HG03060 (cell line): ENCODE measurements around the gene FAM193B.

Source experiments
- ATAC-seq: cut with Tn5 transposase; IDR thresholded peaks from one replicate; pipeline ENCODE4 v1.9.1; 2021; ENCODE audit warnings: low read depth, moderate number of reproducible peaks; ENCODE audit not compliant: unreplicated experiment

Gene FAM193B

DNA sequence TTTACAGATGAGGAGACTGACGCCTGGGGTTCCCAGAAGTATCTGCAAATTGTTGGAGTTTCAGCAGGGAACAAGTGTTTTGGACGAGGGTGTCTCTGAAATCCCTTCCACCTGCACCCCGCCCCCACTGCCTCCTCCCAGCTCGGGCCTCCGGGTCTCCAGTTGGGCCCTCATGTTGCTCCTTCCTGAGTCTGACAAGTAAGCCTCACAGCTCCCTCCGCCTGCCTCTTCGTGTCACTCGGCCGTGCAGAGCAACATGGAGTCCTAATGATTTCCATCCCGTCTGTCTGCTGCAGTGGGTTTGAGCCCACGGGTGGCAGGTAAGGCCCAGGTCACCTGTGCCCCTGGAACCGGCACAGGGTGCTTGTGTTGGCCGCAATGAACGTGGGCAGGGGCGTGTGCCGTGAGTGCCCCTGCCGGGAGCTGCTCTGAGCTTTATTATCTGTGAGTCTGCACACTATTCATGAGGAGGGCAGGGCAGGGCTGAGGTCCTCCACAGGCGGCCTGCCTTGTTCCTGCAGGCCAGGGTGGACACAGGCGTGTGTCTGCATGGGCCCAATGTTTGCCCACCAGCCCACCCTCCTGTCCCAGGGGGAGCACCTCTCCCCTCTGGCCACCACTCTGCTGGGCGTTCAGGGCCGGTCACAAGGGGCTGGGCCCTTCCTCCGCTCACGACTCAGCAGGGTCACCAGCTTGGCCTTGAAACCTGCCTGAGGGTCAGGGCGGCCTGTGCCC is 50.8 kb downstream of the FAM193B start:
- no peak for ATAC-seq

GRCh38 chr5:177502886-177503285 is 51.5 kb downstream of the FAM193B start:
- ATAC-seq, result no peak

GRCh38 chr5:177501874-177502678 is 52.3 kb downstream of the FAM193B start:
- ATAC-seq, result no peak

DNA sequence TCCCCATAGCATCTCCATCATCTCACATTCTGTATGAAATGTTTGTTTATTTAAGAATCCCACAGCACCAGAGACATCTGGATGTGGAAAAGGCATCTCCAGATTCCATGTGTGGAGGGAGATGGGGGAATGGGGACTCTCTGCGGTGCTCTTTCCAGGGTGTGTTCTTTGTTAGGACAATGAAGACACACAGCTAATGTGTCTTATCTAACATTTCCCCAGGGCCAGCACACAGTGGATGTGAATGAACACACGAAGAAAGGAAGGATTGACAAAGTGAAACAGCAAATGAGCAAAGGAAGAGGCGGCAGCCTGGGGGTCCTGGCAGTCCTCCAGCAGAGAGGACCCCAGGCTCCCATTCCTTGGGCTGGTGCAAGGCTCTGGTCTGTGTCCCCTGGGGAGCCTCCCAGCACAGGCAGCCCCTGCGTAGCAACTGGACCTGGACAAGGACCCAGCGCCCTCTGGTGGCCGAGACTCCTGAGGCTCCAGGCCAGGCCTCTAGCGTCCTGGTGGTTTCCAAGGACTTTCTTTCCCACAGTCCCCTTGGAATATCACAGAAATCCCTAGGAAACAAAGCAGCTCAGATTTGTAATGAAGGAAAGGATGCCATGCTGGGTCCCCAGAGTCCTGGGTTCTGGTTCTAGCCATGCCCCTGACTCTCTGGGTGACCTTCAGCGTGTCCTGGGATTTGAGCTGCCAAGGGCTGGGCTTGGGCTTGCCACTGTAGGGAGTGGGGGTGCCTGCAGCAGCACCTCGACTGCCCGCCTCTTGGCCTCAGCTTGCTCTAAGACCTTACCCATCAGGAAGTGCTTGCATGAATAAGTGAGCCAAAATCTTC is 53.5 kb downstream of the FAM193B start:
- no peak for ATAC-seq

DNA sequence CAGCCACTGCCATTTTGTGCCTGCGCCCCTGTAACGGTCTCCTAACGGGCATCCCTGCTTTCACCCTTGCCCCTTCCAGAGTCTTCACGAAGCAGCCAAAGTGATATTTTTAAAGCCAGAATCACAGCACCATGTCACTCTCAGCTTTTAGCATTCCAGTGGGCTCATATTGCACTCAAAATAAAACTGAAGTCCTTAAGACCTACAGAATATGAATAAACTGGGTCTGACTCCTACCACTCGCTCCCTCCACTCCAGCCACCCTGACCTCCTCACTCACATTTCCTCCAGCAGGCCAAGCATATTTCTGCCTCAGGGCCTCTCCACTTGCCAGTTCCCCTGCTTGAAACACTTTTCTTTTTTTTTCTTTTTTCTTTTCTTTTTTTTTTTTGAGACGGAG is 54.5 kb downstream of the FAM193B start:
- no peak for ATAC-seq

- ATAC-seq, result no peak
Observed at GRCh38 chr5:177498013-177498787, 56.2 kb downstream of the FAM193B start.

GRCh38 chr5:177497292-177498012 is 56.9 kb downstream of the FAM193B start, which contains the start of gene PDLIM7:
PDLIM7 (minus strand) TSS chr5:177497604; CDS start chr5:177496512, 1,092 bp downstream.
- peak; percentile 51 for ATAC-seq

GRCh38 chr5:177496727-177497291 is 57.6 kb downstream of the FAM193B start:
- no peak for ATAC-seq

DNA sequence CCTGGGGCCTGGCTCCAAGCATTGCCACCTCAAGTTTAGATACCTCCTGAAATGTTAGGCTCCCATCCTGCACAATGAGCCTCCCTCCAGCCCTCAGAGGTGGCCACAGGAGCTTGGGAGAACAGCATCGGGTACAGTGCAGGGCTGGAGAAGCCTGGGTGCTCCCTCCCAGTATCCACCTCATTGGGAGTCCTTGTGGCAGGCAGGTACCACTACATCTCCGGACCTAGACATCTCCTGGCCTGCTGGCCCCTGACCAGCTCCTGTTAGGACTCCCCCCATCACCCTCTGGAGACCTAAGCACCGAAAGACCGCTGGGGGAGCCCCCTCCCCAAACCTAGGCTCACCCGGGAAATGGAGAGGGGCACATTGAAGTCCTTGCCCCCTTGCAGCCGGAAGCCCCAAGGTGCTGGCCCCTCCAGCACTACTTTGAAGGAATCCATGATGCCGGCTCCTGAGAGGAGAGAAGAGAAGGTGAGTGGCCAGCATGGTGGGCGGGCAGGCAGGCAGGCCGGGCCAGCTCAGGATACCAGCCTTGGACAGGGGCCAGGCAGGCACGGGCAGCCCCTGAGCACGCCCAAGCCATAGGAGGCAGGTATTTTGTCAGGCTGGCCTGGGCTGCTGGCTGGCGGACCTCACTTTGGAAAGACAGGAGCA is 58.2 kb downstream of the FAM193B start:
- no peak for ATAC-seq

DNA sequence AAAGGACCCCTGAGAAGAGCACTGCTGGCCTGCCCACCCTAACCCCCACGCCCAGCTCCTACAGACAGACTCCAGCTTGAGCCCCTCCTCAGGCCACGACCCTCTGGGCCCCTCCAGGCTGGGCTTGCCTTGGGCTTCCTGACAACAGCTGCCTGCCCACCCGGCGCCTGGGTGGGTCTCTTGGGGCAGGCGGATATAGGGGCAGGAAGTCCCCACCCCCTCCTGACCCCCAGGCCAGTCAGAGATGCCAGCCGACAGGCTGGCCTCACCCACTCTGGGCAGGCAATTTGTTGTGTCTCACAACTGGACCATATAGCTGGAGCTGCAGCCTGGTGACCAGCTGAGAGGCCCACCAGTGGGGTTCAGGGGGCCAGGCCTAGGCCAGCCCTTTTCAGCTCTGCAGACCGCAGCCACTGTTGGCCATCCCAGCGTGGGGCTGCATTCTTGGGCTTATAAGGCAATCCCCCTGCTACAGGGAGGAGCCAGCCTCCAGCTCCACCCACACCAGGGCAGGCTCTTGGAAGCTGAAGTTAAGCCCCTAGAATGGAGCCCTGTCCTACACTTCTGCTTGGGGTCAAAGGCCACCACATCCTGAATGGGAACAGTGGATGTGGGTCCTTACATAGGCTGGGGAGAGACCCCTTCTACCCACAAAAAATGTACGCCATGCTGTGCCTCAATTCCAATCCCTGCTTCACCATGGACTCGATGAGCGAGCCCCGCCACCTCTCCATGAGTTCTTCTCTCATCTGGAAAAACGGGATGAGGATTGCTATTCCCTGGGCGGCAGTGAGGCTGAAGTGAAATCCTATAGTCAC is 58.9 kb downstream of the FAM193B start:
- no peak for ATAC-seq

DNA sequence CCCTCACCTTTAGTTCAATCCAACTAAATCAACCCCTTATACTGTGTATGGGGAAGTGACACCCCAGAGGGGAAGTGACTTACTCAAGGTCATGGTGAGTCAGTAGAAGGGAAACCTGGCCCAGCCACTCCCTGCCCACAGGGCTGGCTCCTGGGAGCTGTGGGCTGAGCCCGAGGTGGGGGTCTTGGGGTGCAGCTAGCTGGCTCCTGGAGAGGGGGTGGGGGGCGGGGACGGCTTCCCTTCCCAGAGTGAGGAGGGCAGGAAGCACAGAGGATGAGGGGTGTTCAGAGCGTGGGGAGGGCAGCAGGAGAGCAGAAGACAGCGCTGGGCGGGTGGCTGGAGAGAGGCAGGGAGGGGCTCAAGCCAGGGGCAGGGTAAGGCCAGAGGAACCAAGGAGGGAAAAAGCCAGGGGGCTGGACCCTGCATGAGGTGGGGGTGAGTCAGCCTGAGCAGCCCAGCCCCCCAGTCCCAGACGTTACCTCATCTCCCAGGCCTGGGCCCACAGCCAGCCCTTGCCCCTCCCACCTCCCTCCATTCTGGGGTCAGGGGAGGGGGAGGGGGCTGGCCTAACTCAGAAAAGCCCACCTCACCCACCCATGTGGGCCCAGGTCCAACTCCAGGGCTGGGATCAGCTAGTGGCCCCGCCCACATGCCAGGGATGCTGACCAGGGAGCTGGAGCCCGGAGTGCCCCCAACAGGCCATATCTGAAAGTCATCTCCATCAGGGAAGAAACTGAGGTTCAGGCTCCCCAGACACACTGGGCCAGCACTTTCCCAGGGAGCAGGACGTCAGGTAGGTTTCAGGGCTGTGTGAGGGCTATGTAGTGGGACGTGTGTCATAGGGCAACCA is 59.8 kb downstream of the FAM193B start:
- no peak for ATAC-seq

DNA sequence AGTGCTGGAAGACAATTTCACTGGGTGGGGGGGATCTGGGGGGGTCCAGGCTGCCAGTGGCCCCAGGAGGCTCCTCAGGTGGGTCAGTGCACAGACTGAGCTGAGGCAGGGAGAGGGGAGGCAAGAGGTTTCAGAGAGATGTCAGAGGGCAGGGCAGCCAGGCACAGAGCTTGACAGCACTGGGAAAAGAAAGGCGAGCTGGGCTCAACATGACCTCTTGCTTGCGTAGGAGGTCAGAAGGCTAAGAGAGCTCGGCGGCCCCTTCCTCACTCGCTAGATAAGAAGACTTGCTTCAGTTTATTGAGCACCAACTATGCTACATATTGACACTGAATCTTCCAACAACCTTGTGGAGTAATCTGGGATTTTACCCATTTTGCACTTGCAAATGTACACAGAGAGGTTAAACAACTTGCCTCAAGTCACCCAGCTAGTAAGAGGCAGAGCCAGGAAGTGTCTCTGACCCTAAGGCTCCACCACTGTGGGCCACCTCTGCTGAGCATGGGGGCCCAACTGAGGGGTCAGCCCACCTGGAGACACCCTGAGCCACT is 60.5 kb downstream of the FAM193B start:
- no peak for ATAC-seq

DNA sequence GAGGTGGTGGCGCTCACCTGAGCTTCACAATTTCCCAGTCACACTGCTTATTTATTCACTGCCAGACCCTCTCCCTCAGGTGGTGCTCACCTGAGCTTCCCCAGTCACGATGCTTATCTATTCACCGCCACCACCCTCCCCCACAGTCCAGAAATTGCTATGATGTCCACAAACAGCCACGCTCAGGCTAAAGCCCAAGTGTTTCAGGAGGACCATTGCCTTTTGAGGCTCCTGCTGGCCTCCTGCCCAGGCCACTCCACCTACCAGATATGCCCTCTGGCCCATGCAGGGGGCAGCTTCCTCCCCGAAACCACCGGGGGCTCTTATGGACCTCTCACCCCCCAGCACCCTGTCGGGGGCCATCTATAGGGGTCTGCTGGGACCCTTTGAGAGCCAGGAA is 61.5 kb downstream of the FAM193B start:
- no peak for ATAC-seq

DNA sequence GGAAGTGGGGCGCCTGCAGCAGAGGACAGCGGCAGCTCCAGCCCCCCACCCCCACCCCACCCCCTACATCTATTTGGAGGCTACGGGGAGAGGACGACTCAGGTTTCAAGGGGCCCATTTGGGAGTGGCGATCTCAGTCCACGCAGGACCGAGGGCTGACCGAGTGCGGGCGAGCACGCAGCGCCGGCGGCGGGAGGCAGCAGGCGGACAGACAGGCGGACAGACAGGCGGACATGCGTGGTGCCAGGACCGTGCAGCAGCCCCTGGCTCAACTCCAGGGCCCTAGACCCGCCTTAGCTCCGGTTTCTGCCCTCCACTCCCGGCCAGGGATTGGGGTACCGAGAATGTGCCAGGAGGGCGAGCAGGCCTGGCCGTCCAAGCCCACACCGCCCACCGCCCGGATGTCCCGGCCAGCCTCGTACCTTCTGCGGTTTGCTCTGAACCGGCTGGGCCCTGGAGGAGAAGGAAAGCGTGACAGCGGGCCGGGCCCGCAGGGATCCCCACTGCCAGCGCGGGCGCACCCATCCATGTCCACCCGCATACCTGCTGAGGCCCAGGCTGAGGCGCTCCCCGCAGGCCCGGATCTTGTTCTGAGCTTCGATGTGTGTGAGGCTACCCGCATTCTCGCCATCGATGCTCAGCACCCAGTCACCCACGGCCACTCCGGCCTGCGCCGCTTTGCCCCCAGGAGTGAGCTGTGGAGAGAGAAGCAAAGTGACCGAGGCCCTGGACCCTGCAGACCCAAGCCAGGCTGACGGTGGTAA is 62.2 kb downstream of the FAM193B start:
- no peak for ATAC-seq

- no peak for ATAC-seq
Observed at GRCh38 chr5:177491429-177491945, 62.9 kb downstream of the FAM193B start.

- no peak for ATAC-seq
Observed at GRCh38 chr5:177490992-177491391, 63.4 kb downstream of the FAM193B start.
